Middle frontal gyrus (tissue), 1 donor: ENCODE data around the gene MRPS17.

ENCODE experiments used
- DNase-seq: peaks from one replicate; pipeline ENCODE4 v3.0.0-alpha.2; 2015; ENCODE audit warnings: low spot score; ENCODE audit errors: extremely low spot score

Gene MRPS17

GRCh38 chr7:55970978-55971377, 19.3 kb downstream of the MRPS17 start:
- DNase-seq: no peak

GRCh38 chr7:55973747-55974250, 22.1 kb downstream of the MRPS17 start:
- no peak for DNase-seq

GRCh38 chr7:55975988-55976633, 24.4 kb downstream of the MRPS17 start:
- no peak for DNase-seq

GRCh38 chr7:55977831-55978230, 26.2 kb downstream of the MRPS17 start:
- DNase-seq: no peak

DNA sequence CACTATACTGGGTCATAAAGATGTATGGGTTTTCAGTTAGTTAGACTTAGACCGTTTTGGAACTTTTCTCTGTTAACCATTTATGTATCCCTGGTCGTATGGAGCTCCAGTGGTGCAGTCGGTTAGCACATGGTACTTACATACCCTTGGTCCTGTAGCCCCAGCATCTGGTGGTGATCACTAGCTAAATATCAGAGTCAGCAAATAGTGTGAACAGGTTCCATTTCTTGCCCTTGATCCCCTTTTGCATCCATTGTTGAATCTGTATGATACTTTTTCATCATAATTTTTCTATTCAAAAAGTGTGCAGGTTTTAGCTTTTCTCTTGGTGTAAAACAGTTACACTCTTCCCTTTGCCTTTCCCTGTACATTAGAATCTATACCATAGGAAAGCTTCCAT, 28.6 kb downstream of the MRPS17 start:
- DNase-seq: no peak

- no peak for DNase-seq
These were observed 31.9 kb downstream of the MRPS17 start for GRCh38 chr7:55983537-55983936.

DNA sequence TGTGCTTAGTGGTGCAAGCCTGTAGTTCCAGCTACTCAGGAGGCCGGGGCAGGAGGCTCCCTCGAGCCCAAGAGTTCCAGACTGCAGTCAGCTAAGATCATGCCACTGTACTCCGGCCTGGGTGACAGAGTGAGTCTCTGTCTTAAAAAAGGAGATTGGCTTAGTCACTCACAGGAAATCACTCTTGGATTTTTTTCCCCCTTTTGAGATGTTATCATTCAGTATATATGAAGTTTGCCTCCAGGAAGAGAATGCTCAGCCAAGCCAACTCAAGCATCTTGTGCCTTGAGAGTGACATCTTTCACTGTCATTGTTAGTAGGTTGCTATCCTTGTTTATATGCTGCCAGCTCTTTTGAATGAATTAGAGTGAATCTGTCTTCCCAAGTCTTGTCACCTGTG, 40.7 kb downstream of the MRPS17 start:
- no peak for DNase-seq

DNA sequence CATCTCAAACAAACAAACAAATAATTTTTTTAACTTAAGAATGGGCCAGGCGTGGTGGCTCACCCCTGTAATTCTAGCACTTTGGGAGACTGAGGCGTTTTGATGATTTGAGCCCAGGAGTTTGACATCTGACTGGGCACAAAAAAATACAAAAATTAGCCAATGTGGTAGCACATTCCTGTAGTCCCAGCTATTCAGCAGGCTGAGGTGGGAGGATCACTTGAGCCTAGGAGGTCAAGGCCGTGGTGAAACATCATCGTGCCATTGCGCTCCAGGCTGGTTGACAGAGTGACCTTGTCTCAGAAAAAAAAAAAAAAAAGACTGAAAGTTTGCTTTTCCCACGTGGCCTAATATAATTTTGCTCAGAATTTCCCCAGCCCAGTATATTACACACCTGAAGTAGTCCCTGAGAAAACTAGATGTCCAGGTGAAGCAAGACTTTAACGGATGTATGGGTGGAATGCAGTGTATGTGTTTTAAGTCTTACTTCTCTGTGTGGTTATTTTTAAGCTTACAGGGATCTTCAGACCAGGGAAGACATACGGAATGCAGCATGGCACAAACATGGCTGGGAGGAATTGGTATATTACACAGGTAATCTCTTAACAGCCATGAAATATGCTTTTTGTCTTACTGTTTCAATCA, 45.3 kb downstream of the MRPS17 start:
- DNase-seq: no peak

- no peak for DNase-seq
These were observed 52.1 kb downstream of the MRPS17 start for GRCh38 chr7:56003749-56004148.
